SIG-M5 treated with dmso at 0.1 percent for 504 hours (cell line): ENCODE measurements around the gene RBP2.
"Not testable (repeated sequence)": the region's sequence is repeated elsewhere in the genome, so short reads cannot be mapped to it uniquely, and the experiment has no call there.

Experiments
- DNase-seq: peaks from one replicate; lab custom pipeline; 2025; ENCODE audit not compliant: unreplicated experiment; lab: John Stamatoyannopoulos, UW

Gene RBP2

DNA sequence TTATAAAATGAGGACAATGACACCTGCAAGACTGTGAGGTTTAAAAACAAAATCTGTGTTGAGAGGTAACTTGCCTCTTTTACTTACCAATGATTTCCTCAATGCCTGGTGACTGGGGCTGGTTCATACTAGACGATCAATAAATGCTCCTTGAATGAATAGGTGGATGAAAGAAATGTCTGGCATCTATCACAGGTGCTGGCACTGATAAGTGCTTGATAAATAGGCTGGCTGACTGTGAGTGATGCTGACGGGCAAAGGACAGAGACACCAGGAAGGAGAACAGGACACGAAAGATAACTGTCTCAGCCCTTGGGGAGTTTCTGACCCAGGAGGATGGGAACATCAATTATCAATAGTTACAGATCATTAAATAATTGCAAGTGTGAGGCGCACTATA lies 31.9 kb downstream of the RBP2 start:
- DNase-seq = no peak

DNA sequence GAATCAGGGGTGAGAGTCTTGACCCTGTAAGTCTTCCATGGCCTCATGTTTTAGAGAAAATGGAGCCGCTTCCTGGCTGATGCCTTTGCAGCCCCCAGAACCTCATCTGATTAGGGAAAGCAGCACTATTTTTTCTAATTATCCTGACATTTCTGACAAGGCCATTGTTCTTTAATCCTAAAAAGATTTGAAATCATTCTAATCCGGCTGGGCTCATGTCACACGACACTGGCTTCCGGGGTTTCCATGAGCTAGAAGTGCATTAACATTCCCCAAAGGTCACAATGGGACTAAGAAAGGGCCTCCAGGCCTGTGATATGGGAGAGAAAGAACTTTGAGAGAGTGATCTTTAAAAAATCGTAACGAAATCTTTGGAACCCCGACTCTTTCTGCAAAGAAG lies 33.1 kb downstream of the RBP2 start:
- DNase-seq = no peak

GRCh38 chr3:139441656-139442055 lies 34.7 kb downstream of the RBP2 start:
- DNase-seq = no peak

DNA sequence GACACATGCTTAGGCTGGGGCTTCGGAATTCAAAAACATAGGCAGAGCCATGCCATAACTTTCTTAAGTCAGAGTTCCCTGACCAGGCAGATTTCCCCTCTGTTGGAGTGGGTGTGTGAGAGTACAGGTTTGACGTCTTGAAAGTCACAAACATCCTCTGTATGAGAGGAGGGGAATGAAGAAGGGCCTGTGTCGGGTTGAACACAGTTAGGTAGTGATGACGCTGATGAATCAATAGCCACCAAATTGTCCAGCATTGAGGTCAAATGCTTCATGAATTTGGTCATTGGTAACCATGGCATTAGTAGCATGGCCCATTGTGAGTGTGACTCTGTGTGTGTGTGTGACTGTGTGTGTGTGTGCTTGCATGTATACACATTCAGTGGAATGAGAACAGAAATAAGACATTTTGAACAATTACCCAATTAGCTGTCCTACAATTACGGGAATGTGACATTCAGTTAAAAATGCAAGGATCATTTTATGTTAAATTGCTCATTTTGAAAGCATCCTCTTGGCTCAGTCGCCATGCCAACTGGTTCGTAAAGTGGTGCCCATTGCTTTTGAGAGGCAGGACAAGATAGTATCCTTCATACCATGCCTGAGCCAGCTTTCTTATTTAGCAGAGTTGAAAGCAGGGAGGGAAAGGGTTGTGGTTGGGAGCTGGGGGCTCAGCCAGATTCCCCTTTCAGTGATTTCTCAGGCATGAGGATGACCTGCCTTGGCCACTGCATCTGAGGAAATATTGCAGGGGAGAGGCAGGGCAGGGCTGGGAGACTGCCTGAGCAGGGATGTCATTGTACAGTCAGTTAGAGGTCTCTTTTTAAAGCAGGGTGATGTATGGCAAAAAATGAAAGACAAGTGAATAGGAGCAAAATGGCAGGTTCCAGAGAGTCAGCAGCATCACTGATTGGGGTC lies 35.4 kb downstream of the RBP2 start:
- no peak for DNase-seq

DNA sequence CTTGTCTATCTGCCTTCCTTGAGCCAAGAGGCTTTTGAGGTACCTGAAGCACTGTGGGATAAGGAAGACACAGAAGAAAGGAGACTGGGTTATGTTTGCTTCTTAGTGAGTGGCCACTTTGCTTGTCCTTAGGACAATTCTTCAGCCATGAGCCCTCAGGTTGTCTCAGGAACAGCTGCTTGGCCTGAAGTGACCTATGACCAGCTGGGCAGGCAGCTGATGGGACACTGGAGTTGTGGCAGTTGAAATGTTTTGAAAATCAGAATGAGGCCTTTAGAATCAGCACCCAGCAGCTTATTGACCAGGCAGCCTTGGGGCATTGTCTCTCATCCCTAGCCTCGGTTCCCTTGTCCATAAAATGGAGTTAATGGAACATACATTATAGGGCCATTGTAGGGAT lies 37.0 kb downstream of the RBP2 start:
- DNase-seq = no peak

- DNase-seq = no peak
Measured at GRCh38 chr3:139434764-139435307, 41.5 kb downstream of the RBP2 start.

DNA sequence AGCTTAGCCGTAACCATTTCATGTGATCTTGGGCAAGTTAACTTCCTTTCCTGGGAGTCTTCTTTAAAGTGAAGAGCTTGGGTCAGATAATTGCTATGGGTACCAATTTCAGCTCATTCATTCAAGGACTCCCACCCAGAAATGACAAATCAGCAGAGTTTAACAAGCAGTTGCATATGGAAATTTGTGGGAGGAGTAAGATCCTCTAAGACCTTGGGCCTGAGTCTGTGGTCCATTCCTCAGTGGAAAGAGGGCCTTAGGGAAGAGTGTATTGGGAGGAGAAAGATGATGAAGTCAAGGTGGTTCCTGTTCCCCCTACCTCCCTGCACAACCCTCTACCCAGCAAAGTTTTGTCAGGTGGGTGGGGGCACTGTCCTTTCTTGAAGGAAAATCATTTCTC lies 42.1 kb downstream of the RBP2 start:
- no peak for DNase-seq

- no peak for DNase-seq
Measured at GRCh38 chr3:139433089-139433488, 43.2 kb downstream of the RBP2 start.

DNA sequence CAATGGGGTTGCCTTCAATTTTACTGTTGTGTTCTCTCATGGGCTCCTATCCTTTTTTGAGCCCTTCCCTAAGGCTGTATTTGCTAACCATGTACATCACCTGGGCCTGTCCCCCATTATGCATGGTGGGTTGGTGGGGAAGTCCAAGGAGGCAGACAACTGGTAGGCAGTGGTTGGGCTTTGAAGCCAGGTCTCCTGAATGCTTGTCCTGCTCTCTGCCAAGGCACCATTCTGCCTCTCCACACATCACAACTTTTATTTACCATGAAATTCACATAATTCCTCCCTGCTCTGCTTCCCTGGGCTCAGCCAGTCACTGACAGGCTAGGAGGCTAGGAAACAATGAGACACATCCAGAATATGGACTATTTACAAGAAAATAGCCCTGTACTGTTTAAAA lies 45.8 kb downstream of the RBP2 start:
- no peak for DNase-seq

DNA sequence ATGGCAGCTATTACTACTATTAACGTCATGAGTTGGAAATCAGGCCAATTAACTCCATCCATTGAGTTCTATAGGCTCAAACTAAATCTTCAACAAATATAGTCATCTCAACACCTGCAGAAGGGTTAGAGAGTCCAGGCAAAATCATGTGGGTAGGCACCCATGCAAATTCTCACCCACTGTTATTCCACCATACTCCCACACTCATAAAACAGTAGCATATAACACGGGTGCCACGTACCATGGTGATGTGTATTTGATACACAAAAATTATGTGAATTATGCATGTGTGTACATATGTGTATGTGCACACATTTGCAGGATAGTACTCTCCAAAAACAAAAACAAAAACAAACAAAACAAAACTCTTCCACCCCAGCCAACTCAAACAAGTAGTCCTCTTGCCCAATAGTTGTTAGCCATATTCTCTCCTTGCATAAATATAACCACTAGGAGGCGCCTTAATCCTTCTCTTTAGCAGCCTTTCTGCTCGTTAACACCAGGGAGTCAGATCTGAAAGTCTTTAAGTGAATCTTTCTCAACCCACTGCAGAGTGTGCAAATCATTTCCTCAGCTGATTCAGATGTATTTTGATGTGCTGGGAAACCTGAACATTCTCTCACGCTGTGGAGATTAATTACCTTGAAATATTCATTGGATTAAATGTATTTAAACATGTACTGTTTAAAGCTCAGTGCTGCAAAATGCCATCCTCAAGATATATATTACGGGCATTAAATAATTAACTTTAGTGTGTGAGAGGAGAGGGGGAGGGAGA lies 48.8 kb downstream of the RBP2 start:
- peak; percentile 95 for DNase-seq

GRCh38 chr3:139425745-139426400 lies 50.4 kb downstream of the RBP2 start:
- no peak for DNase-seq

DNA sequence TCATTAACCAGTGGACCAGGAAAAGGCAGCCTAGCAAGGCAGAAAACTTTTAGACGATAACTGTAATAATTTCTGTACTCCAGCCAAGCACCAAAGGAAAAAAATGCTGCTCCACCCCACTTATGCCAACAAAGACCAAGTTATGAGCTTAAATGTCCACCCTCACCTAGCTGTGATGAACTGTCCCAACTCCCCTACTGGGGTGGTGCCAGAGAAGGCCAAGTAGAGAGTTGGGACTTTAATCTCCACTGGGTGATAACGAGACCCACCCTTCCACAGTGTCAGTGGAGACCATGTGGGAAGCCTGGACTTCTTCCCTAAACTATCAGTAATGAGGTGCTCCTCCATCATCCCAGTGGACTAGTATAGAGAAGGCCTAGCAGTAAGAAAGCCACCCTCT lies 53.1 kb downstream of the RBP2 start:
- DNase-seq = no peak

DNA sequence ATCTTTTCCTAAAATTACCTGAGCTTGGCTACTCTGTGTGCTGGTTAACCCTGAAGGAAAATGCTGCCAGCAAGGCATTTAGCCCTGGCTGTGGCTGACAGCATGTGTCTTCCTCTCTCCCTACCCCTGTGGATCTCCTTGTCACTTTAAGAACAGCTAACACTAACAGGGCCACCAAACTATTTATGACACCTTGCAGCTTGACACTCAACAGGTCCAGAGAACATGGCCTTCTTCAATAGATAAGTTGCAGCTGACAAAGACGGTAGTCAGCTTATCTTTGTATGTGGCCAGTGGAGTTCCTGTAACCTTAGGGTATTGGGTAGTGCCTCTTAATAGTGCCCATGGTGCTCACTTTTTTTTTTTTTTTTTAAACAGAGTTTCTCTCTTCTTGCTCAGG lies 54.9 kb downstream of the RBP2 start:
- no peak for DNase-seq

DNA sequence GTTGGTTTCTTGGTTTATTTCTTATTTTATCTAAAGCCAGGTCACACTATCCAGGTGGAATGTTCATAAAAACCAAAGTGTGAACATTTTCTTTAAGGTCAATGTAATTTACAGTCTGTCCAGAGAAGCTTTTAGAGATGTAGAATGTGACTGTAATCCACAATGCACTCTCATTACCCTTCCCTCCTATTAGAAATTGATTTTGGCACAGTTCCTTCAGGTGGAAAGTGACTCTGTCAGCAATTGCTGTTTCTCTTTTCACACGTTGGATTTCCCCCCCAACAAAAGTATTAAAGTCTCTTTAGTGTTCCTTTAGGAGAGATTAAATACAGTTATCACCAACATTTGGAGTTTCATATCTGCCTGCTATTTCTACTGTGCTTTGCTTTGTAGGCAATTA lies 55.3 kb downstream of the RBP2 start:
- DNase-seq = no peak

DNA sequence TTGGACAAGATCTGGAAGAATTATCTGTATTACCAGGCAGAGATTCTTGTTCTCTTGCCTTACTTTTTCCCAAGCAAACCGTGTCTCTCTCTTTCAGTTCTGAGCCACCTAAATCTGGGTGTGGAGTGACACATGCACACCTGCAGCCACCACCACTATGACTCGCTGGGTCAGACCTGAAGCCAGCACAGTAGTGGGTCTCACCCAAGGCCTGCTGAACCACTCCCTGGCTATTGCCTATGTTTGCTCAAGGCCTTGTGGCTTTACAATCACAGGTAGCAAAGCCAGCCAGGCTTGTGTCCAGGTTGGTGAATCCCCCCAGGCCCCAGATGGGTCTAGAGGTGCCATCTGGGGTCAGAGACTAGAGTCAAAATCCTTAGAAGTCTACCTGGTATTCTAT lies 58.2 kb downstream of the RBP2 start:
- DNase-seq = no peak

DNA sequence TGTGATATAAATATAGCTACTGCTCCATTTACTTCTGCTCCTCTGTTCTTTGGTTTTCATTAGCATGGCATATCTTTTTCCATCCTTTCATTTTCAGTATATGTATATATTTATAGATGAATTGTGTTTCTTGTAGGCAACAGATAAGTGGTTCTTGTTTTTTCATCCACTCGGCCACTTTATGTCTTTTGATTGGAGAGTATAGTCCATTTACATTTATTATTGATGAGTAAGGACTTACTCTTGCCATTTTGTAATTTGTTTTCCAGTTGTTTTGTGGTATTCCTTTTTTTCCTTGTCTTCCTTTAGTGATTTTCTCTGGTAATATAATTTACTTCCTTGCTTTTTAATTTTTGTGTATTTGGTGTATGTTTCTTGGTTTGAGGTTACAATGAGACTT lies 60.0 kb downstream of the RBP2 start:
- no peak for DNase-seq

- no peak for DNase-seq
Measured at GRCh38 chr3:139414608-139415224, 61.6 kb downstream of the RBP2 start.

DNA sequence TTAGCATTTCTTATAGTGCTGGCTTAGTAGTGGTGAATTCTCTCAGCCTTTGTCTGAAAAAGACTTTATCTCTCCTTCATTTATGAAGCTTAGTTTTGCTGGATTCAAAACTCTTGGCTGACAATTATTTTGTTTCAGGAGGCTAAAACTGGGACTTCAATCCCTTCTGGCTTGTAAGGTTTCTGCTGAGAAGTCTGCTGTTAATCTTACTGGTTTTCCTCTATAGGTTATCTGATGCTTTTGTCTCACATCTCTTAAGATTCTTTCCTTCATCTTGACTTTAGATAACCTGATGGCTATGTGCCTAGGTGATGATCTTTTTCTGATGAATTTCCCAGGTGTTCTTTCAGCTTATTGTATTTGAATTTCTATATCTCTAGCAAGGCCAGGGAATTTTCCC lies 63.4 kb downstream of the RBP2 start:
- not testable (repeated sequence) for DNase-seq
